K562 (cell line): ENCODE results near the gene FBP1. TPM values are rescaled to one million over a fixed set of nuclear protein-coding genes. Genes with fewer than 3 reads are reported as not detected.

Experiments
- ATAC-seq: fragments of 200-7000 bp; cut with Tn5 transposase; 3 replicates; pipeline ENCODE4 v1.9.1; 2020; ENCODE audit warnings: moderate library complexity
- BruUV-seq: library from RNA; stranded (reverse); fragments of 400-500 nt; replicated peaks from 2 replicates; lab custom pipeline; 2021; lab: Mats Ljungman, UMichigan
- CTCF ChIA-PET: fragments of 300-600 bp; formaldehyde crosslinking; extraction: SDS; loops from one replicate; lab custom pipeline; 2021; ENCODE audit warnings: low intra/inter-chr PET ratio; lab: Yijun Ruan, JAX
- POLR2A ChIA-PET: fragments of 300-600, 350-650 bp; sonication (Branson Sonifier 250); formaldehyde crosslinking; extraction: SDS; loops from one replicate; lab custom pipeline; 2021; ENCODE audit warnings: antibody characterized with exemption, inconsistent platforms; lab: Yijun Ruan, JAX
- DNase-seq, 4 experiments: peaks; one replicate each; pipeline versions ENCODE4 v3.0.0 to v3.0.0-alpha.2; 2011 to 2018; ENCODE audit warnings: low spot score in 3 of 4, mixed read lengths in 3 of 4; ENCODE audit errors: extremely low read depth in 1 of 4
- FAIRE-seq: peaks from 2 replicates; lab custom pipeline; 2011; peaks lifted over from hg19 to GRCh38; lab: Jason Lieb, UNC
- H2AFZ ChIP-seq: 2 replicates; pipeline ENCODE4 v1.6.0; 2011; ENCODE audit warnings: low read depth, low read length, control low read depth, inconsistent platforms
- H3K27ac ChIP-seq: fragments of 200-600 bp; 3 replicates; pipeline ENCODE4 v1.8.0; 2011; ENCODE audit warnings: low read depth, mild to moderate bottlenecking, control low read depth, inconsistent platforms, low read length, moderate library complexity, mixed read lengths; ENCODE audit errors: extremely low read depth
- H3K27me3 ChIP-seq, 2 experiments: fragments of 300-600 bp in 1 of 2; 2 replicates in 1 of 2; 3 replicates in 1 of 2; pipeline versions ENCODE4 v1.6.0 to v1.8.0; 2011; ENCODE audit warnings: inconsistent platforms in 2 of 2, low read length in 2 of 2, mild to moderate bottlenecking in 1 of 2, mixed read lengths in 1 of 2, moderate library complexity in 1 of 2; ENCODE audit not compliant: control insufficient read depth in 2 of 2, insufficient read depth in 2 of 2
- H3K36me3 ChIP-seq: fragments of 300-600 bp; 3 replicates; pipeline ENCODE4 v1.8.0; 2011; ENCODE audit warnings: mild to moderate bottlenecking, low read length, inconsistent platforms; ENCODE audit not compliant: control insufficient read depth, insufficient read depth
- H3K4me1 ChIP-seq, 2 experiments: fragments of 200-600 bp in 1 of 2; replicated peaks in 1 of 2; 2 replicates in 1 of 2; 3 replicates in 1 of 2; pipeline versions ENCODE4 v1.5.1 to v1.8.0; 2011; ENCODE audit warnings: inconsistent platforms in 2 of 2, low read length in 2 of 2, mild to moderate bottlenecking in 1 of 2, mixed read lengths in 1 of 2, moderate library complexity in 1 of 2; ENCODE audit not compliant: control insufficient read depth in 2 of 2, insufficient read depth in 2 of 2
- H3K4me2 ChIP-seq: 2 replicates; pipeline ENCODE4 v1.6.1; 2011; ENCODE audit warnings: low read length, control low read depth, inconsistent platforms, mixed read lengths; ENCODE audit not compliant: insufficient read depth
- H3K4me3 ChIP-seq: fragments of 200-600 bp; sonication (generic), shearing (Covaris generic); 2 replicates; pipeline ENCODE4 v1.5.1; 2016; ENCODE audit warnings: control low read depth, inconsistent platforms
- H3K79me2 ChIP-seq: fragments of 200-600 bp; 3 replicates; pipeline ENCODE4 v1.8.0; 2011; ENCODE audit warnings: low read length, inconsistent platforms; ENCODE audit not compliant: control insufficient read depth, insufficient read depth
- H3K9ac ChIP-seq, 2 experiments: 2 replicates each; pipeline versions ENCODE4 v1.6.0 to v1.6.1; 2011; ENCODE audit warnings: low read depth in 2 of 2, low read length in 2 of 2, control low read depth in 1 of 2, inconsistent platforms in 1 of 2, mild to moderate bottlenecking in 1 of 2, mixed read lengths in 1 of 2; ENCODE audit not compliant: insufficient read depth in 1 of 2
- H3K9me1 ChIP-seq: one replicate; pipeline ENCODE4 v1.6.0; 2011; ENCODE audit warnings: inconsistent platforms, mild to moderate bottlenecking, low read length, moderate library complexity; ENCODE audit not compliant: control insufficient read depth, insufficient read depth
- H3K9me3 ChIP-seq: replicated peaks from 2 replicates; pipeline ENCODE4 v1.5.1; 2011; ENCODE audit warnings: low read depth, low read length, inconsistent platforms; ENCODE audit not compliant: control insufficient read depth, insufficient read depth
- H4K20me1 ChIP-seq: replicated peaks from 2 replicates; pipeline ENCODE4 v1.6.1; 2011; ENCODE audit warnings: low read length, inconsistent platforms, mixed read lengths; ENCODE audit not compliant: control insufficient read depth, insufficient read depth
- C11orf30 ChIP-seq: fragments of 450-650 bp; IDR thresholded peaks from 2 replicates; pipeline ENCODE4 v1.6.1; 2016; ENCODE audit warnings: low read depth, mild to moderate bottlenecking
- CBX8 ChIP-seq: fragments of 200-600 bp; sonication (generic); IDR thresholded peaks from 2 replicates; pipeline ENCODE4 v1.6.1; 2012; ENCODE audit warnings: borderline replicate concordance, mixed run types, low read depth, mild to moderate bottlenecking, moderate library complexity, mixed read lengths, low read length, control low read depth, inconsistent platforms; ENCODE audit not compliant: poor library complexity, severe bottlenecking; ENCODE audit errors: extremely low read depth
- CHCHD3 ChIP-seq: fragments of 250-450 bp; sonication (Bioruptor Pico); IDR thresholded peaks from 2 replicates; pipeline ENCODE4 v2.1.2; 2022; ENCODE audit warnings: mild to moderate bottlenecking
- DMBX1 ChIP-seq: fragments of 250-450 bp; sonication (Bioruptor Pico); IDR thresholded peaks from 2 replicates; pipeline ENCODE4 v1.8.0; 2022; ENCODE audit warnings: inconsistent platforms, mild to moderate bottlenecking, moderate library complexity, borderline replicate concordance
- FOS ChIP-seq: IDR thresholded peaks from 3 replicates; pipeline ENCODE4 v1.6.1; 2011; ENCODE audit not compliant: insufficient read length; ENCODE audit errors: extremely low read depth
- HDAC8 ChIP-seq: fragments of 450-650 bp; IDR thresholded peaks from 2 replicates; pipeline ENCODE4 v1.6.1; 2016; ENCODE audit warnings: mild to moderate bottlenecking, missing genetic modification characterization, moderate library complexity, missing compliant biosample characterization
- KLF6 ChIP-seq: fragments of 250-450 bp; sonication (Bioruptor Pico); IDR thresholded peaks from 2 replicates; pipeline ENCODE4 v1.4.0; 2020; ENCODE audit warnings: mild to moderate bottlenecking, moderate library complexity, borderline replicate concordance
- MECOM ChIP-seq: fragments of 250-450 bp; sonication (Bioruptor Pico); IDR thresholded peaks from 2 replicates; pipeline ENCODE4 v1.8.0; 2022; ENCODE audit warnings: inconsistent platforms
- MTA1 ChIP-seq: fragments of 450-650 bp; IDR thresholded peaks from 2 replicates; pipeline ENCODE4 v1.6.1; 2017; ENCODE audit warnings: borderline replicate concordance
- PKNOX1 ChIP-seq: fragments of 450-650 bp; IDR thresholded peaks from 2 replicates; pipeline ENCODE4 v1.6.1; 2016
- POLR2B ChIP-seq: fragments of 450-650 bp; IDR thresholded peaks from 2 replicates; pipeline ENCODE4 v1.6.1; 2018; ENCODE audit warnings: low read depth; ENCODE audit not compliant: partially characterized antibody
- RHOXF2B ChIP-seq: fragments of 250-450 bp; sonication (Bioruptor Pico); conservative IDR thresholded peaks from 2 replicates; pipeline ENCODE4 v1.5.1; 2021
- RNF2 ChIP-seq: sonication (generic); IDR thresholded peaks from 2 replicates; pipeline ENCODE4 v1.6.1; 2016
- SNAPC5 ChIP-seq: fragments of 250-450 bp; sonication (Bioruptor Pico); IDR thresholded peaks from 2 replicates; pipeline ENCODE4 v1.8.0; 2021; ENCODE audit warnings: moderate library complexity, mild to moderate bottlenecking, inconsistent platforms
- SPI1 ChIP-seq: IDR thresholded peaks from 2 replicates; pipeline ENCODE4 v1.6.1; 2011; ENCODE audit warnings: low read depth, low read length, control low read depth, borderline replicate concordance
- STAG1 ChIP-seq: sonication (generic); formaldehyde crosslinking; IDR thresholded peaks from 2 replicates; pipeline ENCODE4 v1.5.0; 2020; ENCODE audit warnings: missing genetic modification reagents, borderline replicate concordance
- TCF7L2 ChIP-seq: fragments of 150-350 bp; IDR thresholded peaks from 2 replicates; pipeline ENCODE4 v1.6.1; 2016; ENCODE audit warnings: low read depth, mild to moderate bottlenecking, low read length, moderate library complexity
- TCFL5 ChIP-seq: fragments of 250-450 bp; sonication (Bioruptor Pico); conservative IDR thresholded peaks from 2 replicates; pipeline ENCODE4 v1.6.1; 2021; ENCODE audit warnings: mild to moderate bottlenecking, moderate library complexity, matching md5 sums
- ZBED1 ChIP-seq: IDR thresholded peaks from 2 replicates; pipeline ENCODE4 v1.6.1; 2014
- ZNF165 ChIP-seq: fragments of 250-450 bp; sonication (Bioruptor Pico); IDR thresholded peaks from 2 replicates; pipeline ENCODE4 v1.4.0; 2020; ENCODE audit warnings: borderline replicate concordance
- WGBS: fragments of 100-300 bp; shearing (Covaris generic); methylation state at CpG from one replicate; pipeline ENCODE4 v1.1.6; 2016; ENCODE audit warnings: low coverage, mixed read lengths; ENCODE audit not compliant: insufficient coverage; ENCODE audit errors: missing lambda C conversion rate; 5-methylcytosine and 5-hydroxymethylcytosine counted together
- in situ Hi-C: fragments of 300-500 bp; cut with MboI; formaldehyde crosslinking; loops from 4 replicates; pipeline ENCODE4 v1.15.0; 2018; ENCODE audit warnings: inconsistent platforms, mixed read lengths
- intact Hi-C: fragments of 100-400 bp; cut with micrococcal nuclease; formaldehyde crosslinking; loops from 2 replicates; pipeline ENCODE4 v1.14.2; 2022
- polyA plus RNA-seq, 8 experiments: library from polyadenylated mRNA; depleted of rRNA in 4 of 8; stranded (reverse) in 5 of 8; unstranded in 3 of 8; fragments of >200 nt; fragmentation: Nextera tagmentation in 2 of 8; fragmentation: Illumina TruSeq in 1 of 8; extraction: Ambion mirVana in 2 of 8; extraction: Trizol in 1 of 8; gene quantifications; 2 replicates each; pipeline versions ENCODE4 v1.2.1 to v1.2.3, GENCODE V29; 2011 to 2014; ENCODE audit warnings: inconsistent platforms in 1 of 8, missing spikeins in 1 of 8
- total RNA-seq, 7 experiments: library from RNA; depleted of rRNA in 6 of 7; stranded (reverse); fragments of >200 nt in 6 of 7; fragmentation: Illumina TruSeq in 2 of 7; extraction: Trizol in 2 of 7; gene quantifications; 2 replicates each; pipeline versions ENCODE4 v1.2.1 to v1.2.3, GENCODE V29; 2011 to 2021; ENCODE audit warnings: low replicate concordance in 1 of 7

FBP1 gene
- total and polyA plus RNA-seq, 9 of the 15 experiments (the other 6 are each of a cell fraction or from before 2014, with no cell fraction given) = 0.24 TPM; not detected in 8

- no peak overlapping the region for H3K4me3 ChIP-seq
Observed at GRCh38 chr9:94631599-94631998, 7.7 kb downstream of the FBP1 start.

More at GRCh38 chr9:94631599-94631998, 7.7 kb downstream of the FBP1 start:
- DNase-seq (no peak), ATAC-seq (no peak), FAIRE-seq (no peak)
- H2AFZ ChIP-seq = no peak overlapping the region
- H3K27me3 ChIP-seq = peaks cover 34 to 60% of the 10 kb centered on the region in 2 experiments
- BruUV-seq = no TSS peak
- no peak overlapping the region for H3K4me2 ChIP-seq
- H3K27ac ChIP-seq = no peak overlapping the region
- ChIA-PET POLR2A (no interaction called here), CTCF (interaction anchor here (0.6 kb wide), 1 partner anchor 28 kb away, joined by 3 read pairs; no protein-coding TSS in a partner anchor)
- H4K20me1 ChIP-seq = 0 out of 2 replicates have a peak, but pooled peaks cover 4% of the 10 kb centered on the region
- H3K9me1 ChIP-seq = no peaks in the 10 kb centered on the region
- in situ Hi-C loops (no loop called here), intact Hi-C loops (no loop called here)
- H3K9ac ChIP-seq = no peak overlapping the region
- no peaks in the 10 kb centered on the region for H3K36me3 ChIP-seq
- TF ChIP-seq FOS (no peak), ZNF165 (CRISPR knock-in tag) (no peak), RHOXF2B (no peak), MECOM (CRISPR knock-in tag) (no peak), STAG1 (CRISPR knock-in tag) (no peak), SNAPC5 (no peak), MTA1 (no peak), C11orf30 (no peak), POLR2B (no peak), DMBX1 (CRISPR knock-in tag) (no peak), PKNOX1 (no peak), TCFL5 (CRISPR knock-in tag) (no peak), HDAC8 (tag) (no peak), RNF2 (no peak), CBX8 (no peak), CHCHD3 (no peak), SPI1 (no peak), TCF7L2 (no peak), KLF6 (CRISPR knock-in tag) (no peak), ZBED1 (no peak)
- no peaks in the 10 kb centered on the region for H3K9me3 ChIP-seq
- 0% methylated on average over 8 of the region's 8 CpGs for WGBS
- H3K79me2 ChIP-seq = no peaks in the 10 kb centered on the region
- H3K4me1 ChIP-seq = no peaks in the 10 kb centered on the region
